ENCODE data around the gene HECTD4. TPM values are rescaled to one million over a fixed set of nuclear protein-coding genes. Genes with fewer than 3 reads are reported as not detected.

Gene HECTD4
- total RNA-seq, 4 donors from 2014 or later: 15.9 to 72.9 (median 45.2) TPM

GRCh38 chr12:112167031-112167461, 215.2 kb downstream of the HECTD4 start:
- Histone ChIP-seq H3K9me3 (no peaks in the 10 kb centered on the region), H3K27ac (no peak overlapping the region), H3K4me3 (no peak overlapping the region), H3K4me1 (no peaks in the 10 kb centered on the region), H3K36me3 (no peaks in the 10 kb centered on the region), H3K27me3 (no peaks in the 10 kb centered on the region)
- no peak for DNase-seq
- TF ChIP-seq, protein P1, sequence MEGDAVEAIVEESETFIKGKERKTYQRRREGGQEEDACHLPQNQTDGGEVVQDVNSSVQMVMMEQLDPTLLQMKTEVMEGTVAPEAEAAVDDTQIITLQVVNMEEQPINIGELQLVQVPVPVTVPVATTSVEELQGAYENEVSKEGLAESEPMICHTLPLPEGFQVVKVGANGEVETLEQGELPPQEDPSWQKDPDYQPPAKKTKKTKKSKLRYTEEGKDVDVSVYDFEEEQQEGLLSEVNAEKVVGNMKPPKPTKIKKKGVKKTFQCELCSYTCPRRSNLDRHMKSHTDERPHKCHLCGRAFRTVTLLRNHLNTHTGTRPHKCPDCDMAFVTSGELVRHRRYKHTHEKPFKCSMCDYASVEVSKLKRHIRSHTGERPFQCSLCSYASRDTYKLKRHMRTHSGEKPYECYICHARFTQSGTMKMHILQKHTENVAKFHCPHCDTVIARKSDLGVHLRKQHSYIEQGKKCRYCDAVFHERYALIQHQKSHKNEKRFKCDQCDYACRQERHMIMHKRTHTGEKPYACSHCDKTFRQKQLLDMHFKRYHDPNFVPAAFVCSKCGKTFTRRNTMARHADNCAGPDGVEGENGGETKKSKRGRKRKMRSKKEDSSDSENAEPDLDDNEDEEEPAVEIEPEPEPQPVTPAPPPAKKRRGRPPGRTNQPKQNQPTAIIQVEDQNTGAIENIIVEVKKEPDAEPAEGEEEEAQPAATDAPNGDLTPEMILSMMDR (IDR thresholded peaks at IDR 0.05): no peak
- no peak for TF ChIP-seq POLR2A (IDR thresholded peaks at IDR 0.05)
- intact Hi-C loops (cut with DNase I; ENCODE audit: low total_unique reads): no loop called here

DNA sequence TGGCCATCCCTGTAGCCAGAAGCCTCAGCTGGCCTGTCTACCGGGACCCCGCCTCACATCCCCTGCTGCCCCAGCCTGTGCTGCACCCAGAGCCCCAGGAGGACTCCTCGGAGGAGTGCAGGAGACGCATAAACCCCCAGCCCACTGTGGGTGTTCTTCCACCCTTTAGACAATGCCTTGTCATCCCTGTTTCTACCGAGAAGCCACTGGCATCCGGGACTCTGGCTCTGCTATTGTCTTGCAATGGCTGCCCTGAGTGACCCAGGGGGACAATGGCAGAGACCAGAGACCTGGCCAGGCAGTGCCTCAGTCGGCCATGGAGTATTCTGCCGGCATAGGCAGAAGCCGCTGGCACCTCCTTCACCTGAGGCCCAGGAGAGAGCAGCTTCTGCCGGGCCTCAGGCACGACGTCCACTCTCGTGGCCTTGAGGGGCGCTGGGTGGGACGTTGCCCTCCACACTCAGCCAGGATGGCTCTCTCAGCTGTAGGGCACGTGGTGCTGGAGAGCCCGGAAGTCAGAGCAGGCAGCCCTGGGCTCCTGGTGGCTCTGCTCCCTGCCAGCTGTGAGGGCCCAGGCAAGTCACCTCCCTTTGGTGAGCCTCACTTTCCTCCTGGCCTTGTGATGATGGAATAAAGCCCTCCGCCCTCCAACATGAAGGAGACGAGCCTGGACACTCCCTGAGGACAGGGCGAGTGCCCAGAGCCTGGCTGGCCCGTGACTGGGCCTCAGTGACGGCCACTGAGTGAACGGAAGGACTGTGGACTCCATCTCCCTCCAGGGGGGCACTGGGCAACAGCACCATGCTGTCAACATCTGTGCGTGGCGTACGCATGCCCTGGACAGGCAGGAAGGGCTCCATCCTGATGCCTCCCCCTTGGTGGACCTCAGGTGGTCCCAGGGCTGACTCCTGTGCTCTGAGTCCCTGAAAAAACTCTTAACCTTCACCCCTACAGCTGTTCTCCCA, 215.9 kb downstream of the HECTD4 start:
- Histone ChIP-seq H3K4me1 (no peaks in the 10 kb centered on the region), H3K9me3 (no peaks in the 10 kb centered on the region), H3K27ac (no peak overlapping the region), H3K36me3 (no peaks in the 10 kb centered on the region), H3K27me3 (no peaks in the 10 kb centered on the region), H3K4me3 (no peak overlapping the region)
- DNase-seq: no peak
- no peak for TF ChIP-seq POLR2A (IDR thresholded peaks at IDR 0.05)
- TF ChIP-seq, protein P1 (IDR thresholded peaks at IDR 0.05): no peak
- intact Hi-C loops (cut with DNase I; ENCODE audit: low total_unique reads): no loop called here

DNA sequence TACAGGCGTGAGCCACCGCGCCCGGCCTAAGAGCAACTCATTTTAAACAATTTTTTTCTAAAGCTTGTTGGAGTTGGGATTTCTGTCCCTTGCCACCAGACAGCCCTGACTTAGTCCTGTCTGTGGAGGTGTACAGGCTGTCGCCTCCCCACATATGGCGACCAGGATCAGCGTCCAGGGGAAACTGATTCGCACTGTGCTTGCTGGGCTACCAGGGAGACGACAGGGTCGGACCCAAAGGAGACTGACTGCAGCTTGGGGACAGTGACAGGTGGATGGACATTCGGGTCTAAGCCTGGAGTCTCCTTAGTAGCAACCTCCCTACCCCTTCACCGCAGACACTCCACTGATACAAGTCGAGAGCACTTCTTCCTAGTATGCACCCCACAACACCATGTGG, 216.6 kb downstream of the HECTD4 start:
- TF ChIP-seq, protein P1 (IDR thresholded peaks at IDR 0.05): no peak
- TF ChIP-seq POLR2A (IDR thresholded peaks at IDR 0.05): no peak
- H3K4me1 ChIP-seq: no peaks in the 10 kb centered on the region
- no peaks in the 10 kb centered on the region for H3K9me3 ChIP-seq
- intact Hi-C loops (cut with DNase I; ENCODE audit: low total_unique reads): no loop called here
- H3K27me3 ChIP-seq: no peaks in the 10 kb centered on the region
- no peak overlapping the region for H3K27ac ChIP-seq
- H3K36me3 ChIP-seq: no peaks in the 10 kb centered on the region
- no peak for DNase-seq
- H3K4me3 ChIP-seq: no peak overlapping the region

- intact Hi-C loops (cut with DNase I; ENCODE audit: low total_unique reads): no loop called here
- H3K4me1 ChIP-seq: no peaks in the 10 kb centered on the region
- DNase-seq: no peak
- H3K9me3 ChIP-seq: no peaks in the 10 kb centered on the region
- H3K27me3 ChIP-seq: no peaks in the 10 kb centered on the region
- TF ChIP-seq POLR2A (IDR thresholded peaks at IDR 0.05): no peak
- TF ChIP-seq, protein P1 (IDR thresholded peaks at IDR 0.05): no peak
- no peaks in the 10 kb centered on the region for H3K36me3 ChIP-seq
- H3K4me3 ChIP-seq: no peak overlapping the region
- no peak overlapping the region for H3K27ac ChIP-seq
These were observed 218.1 kb downstream of the HECTD4 start for GRCh38 chr12:112164011-112164660.

DNA sequence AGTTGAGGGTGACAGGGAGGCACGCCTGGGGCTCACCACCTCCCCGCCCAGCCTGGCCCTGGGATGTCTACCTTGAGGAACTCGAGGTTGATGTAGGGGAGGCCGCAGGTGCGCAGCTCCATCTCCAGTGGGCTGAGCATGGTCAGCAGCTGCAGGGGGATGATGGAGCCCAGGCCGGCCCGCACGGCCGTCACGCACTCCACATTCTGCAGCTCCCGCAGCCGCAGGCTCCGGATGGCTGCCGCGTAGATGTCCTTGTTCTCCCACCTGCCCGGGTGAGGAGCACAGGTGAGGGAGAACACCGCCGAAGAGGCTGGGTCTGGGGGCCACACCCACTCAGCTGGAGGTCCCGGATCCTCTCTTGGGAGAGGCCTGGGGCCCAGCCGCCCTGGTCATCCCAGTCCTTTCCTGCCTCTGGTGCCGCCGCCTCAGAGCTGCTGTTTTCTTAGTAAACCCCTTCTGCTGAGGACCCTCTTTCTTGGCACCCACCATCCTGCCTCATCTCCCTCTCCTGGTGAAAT, 218.7 kb downstream of the HECTD4 start:
- intact Hi-C loops (cut with DNase I; ENCODE audit: low total_unique reads): no loop called here
- Histone ChIP-seq H3K27ac (no peak overlapping the region), H3K36me3 (no peaks in the 10 kb centered on the region), H3K4me3 (no peak overlapping the region), H3K27me3 (no peaks in the 10 kb centered on the region), H3K4me1 (no peaks in the 10 kb centered on the region), H3K9me3 (no peaks in the 10 kb centered on the region)
- TF ChIP-seq, protein P1 (IDR thresholded peaks at IDR 0.05): no peak
- TF ChIP-seq POLR2A (IDR thresholded peaks at IDR 0.05): no peak
- no peak for DNase-seq
